Activated CD8-positive, alpha-beta T cell treated with anti-CD3 and anti-CD28 coated beads for 36 hours (primary cell): ENCODE results near the gene DNM2. TPM values are rescaled to one million over a fixed set of nuclear protein-coding genes. Genes with fewer than 3 reads are reported as not detected.
A peak's percentile ranks its signal among the peaks of the same experiment; 100 is the strongest.

Source experiments
- ATAC-seq: fragments of 200-7000 bp; cut with Tn5 transposase; one replicate; pipeline ENCODE4 v1.10.0; 2021; ENCODE audit warnings: mild to moderate bottlenecking, moderate library complexity
- CTCF ChIA-PET: fragments of 350-600 bp; sonication (Branson Sonifier 250); formaldehyde crosslinking; loops from one replicate; lab custom pipeline; 2021; ENCODE audit warnings: antibody characterized with exemption; lab: Charles Lee
- POLR2A ChIA-PET: fragments of 350-600 bp; sonication (Branson Sonifier 250); formaldehyde crosslinking; loops from one replicate; lab custom pipeline; 2021; ENCODE audit warnings: antibody characterized with exemption; lab: Charles Lee
- DNase-seq: peaks from one replicate; pipeline ENCODE4 v3.0.0-alpha.2; 2020
- H3K27ac Mint-ChIP-seq: one replicate; pipeline ENCODE4 v1.8.0; 2021; ENCODE audit warnings: mild to moderate bottlenecking, mixed read lengths
- H3K27me3 Mint-ChIP-seq: one replicate; pipeline ENCODE4 v1.8.0; 2021; ENCODE audit warnings: mixed read lengths
- H3K36me3 Mint-ChIP-seq: one replicate; pipeline ENCODE4 v1.8.0; 2021; ENCODE audit warnings: low read depth, mixed read lengths
- H3K4me1 Mint-ChIP-seq: one replicate; pipeline ENCODE4 v1.8.0; 2021; ENCODE audit warnings: low read depth, mixed read lengths
- H3K4me3 Mint-ChIP-seq: one replicate; pipeline ENCODE4 v1.8.0; 2021; ENCODE audit warnings: mild to moderate bottlenecking, moderate library complexity, mixed read lengths
- H3K9me3 Mint-ChIP-seq: one replicate; pipeline ENCODE4 v1.8.0; 2021; ENCODE audit warnings: mixed read lengths
- intact Hi-C: fragments of 100-400 bp; cut with micrococcal nuclease; formaldehyde crosslinking; loops from one replicate; pipeline ENCODE4 v1.10.0; 2022
- total RNA-seq, 2 experiments: library from RNA; stranded (reverse); gene quantifications; one replicate each; pipeline ENCODE4 v1.2.3, GENCODE V29; 2021
- TF ChIP-seq, protein P1 (sequence below): fragments of 200-600 bp; IDR thresholded peaks from one replicate; pipeline ENCODE4 v1.8.0; 2022; ENCODE audit warnings: antibody characterized with exemption, mild to moderate bottlenecking

The DNM2 gene
- total RNA-seq, 2 experiments from 2014 or later = 151 to 153 TPM

GRCh38 chr19:10839114-10840050 is 121.5 kb downstream of the DNM2 start:
- CTCF ChIA-PET = interaction anchor here (1.0 to 3.5 kb wide), 4 partner anchors 18 to 122 kb away, joined by 3 to 14 read pairs (median 6); no protein-coding TSS in a partner anchor
- no peak for DNase-seq
- TF ChIP-seq, protein P1, sequence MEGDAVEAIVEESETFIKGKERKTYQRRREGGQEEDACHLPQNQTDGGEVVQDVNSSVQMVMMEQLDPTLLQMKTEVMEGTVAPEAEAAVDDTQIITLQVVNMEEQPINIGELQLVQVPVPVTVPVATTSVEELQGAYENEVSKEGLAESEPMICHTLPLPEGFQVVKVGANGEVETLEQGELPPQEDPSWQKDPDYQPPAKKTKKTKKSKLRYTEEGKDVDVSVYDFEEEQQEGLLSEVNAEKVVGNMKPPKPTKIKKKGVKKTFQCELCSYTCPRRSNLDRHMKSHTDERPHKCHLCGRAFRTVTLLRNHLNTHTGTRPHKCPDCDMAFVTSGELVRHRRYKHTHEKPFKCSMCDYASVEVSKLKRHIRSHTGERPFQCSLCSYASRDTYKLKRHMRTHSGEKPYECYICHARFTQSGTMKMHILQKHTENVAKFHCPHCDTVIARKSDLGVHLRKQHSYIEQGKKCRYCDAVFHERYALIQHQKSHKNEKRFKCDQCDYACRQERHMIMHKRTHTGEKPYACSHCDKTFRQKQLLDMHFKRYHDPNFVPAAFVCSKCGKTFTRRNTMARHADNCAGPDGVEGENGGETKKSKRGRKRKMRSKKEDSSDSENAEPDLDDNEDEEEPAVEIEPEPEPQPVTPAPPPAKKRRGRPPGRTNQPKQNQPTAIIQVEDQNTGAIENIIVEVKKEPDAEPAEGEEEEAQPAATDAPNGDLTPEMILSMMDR = no peak
- H3K36me3 Mint-ChIP-seq = peaks cover 14% of the 10 kb centered on the region
- POLR2A ChIA-PET = interaction anchor here (1.2 kb wide), 1 partner anchor 13 kb away, joined by 3 read pairs; no protein-coding TSS in a partner anchor
- ATAC-seq = no peak
- no peaks in the 10 kb centered on the region for H3K27me3 Mint-ChIP-seq
- H3K4me1 Mint-ChIP-seq = peaks cover 16% of the 10 kb centered on the region
- no peak overlapping the region for H3K27ac Mint-ChIP-seq
- H3K4me3 Mint-ChIP-seq = no peak overlapping the region
- H3K9me3 Mint-ChIP-seq = peaks cover 10% of the 10 kb centered on the region
- intact Hi-C loops = no loop called here

DNA sequence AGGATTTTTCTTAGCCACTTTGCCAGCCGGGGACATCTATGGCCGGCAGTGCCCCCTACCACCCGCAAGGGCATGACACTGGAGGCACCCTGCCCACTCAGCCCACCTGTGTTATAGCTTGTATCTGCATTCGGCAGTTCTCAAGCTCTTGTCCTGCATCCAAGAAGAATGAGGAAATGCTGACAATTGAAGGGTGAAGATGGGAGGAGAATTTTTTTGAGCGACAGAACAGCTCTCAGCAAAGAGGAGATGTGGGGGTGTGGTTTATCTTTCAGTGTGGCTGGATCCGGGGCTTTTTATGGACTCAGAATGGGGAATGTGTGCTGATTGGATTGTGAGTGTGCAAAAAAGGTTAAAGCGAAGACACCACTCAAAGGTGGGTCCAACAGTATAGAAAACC is 124.9 kb downstream of the DNM2 start:
- ATAC-seq (no peak), DNase-seq (no peak)
- no peaks in the 10 kb centered on the region for H3K27me3 Mint-ChIP-seq
- ChIA-PET POLR2A (no interaction called here), CTCF (interaction anchor here (1.3 to 2.9 kb wide), 4 partner anchors 13 to 30 kb away, joined by 3 to 11 read pairs (median 5); no protein-coding TSS in a partner anchor)
- H3K27ac Mint-ChIP-seq = no peak overlapping the region
- TF ChIP-seq, protein P1 = no peak
- H3K36me3 Mint-ChIP-seq = peaks cover 3% of the 10 kb centered on the region
- H3K4me3 Mint-ChIP-seq = no peak overlapping the region
- H3K9me3 Mint-ChIP-seq = peaks cover 5% of the 10 kb centered on the region
- no peaks in the 10 kb centered on the region for H3K4me1 Mint-ChIP-seq
- intact Hi-C loops = no loop called here

DNA sequence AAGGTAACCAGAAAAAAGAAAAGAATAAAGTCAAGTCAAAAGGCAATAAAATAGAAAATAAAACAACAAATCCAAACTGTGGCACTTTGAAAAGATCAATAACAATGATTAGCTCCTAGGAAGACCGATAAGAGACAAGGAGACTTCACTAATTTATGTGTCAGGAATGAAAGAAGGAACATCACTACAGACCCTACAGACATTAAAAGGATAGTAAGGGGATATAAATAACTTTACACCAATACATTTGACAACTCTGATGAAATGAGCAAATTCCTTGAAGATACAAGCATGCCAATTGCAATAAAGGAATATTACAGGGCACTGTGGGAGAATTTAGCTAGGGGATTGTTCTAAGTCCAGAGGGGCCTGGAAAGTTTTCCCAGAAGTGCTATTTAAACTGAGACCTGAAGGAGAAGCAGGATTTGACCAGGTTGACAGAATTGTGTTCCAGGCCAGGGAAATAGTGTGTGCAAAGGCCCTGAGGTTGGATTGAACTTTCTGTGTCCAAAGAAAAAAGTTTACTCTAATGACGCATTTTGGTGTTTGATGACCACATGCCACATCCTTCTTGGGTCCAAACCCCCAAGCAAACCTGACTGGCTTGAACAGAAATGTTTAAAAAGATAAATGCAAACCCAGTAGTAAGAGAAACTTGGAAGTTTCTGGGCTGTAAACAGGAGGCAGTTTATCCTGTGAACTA is 128.8 kb downstream of the DNM2 start:
- H3K27ac Mint-ChIP-seq = no peak overlapping the region
- ChIA-PET POLR2A (no interaction called here), CTCF (interaction anchor here (0.6 to 4.6 kb wide), 7 partner anchors 10 to 266 kb away, joined by 3 to 34 read pairs (median 5); partner anchors contain the start of genes DNM2 and TMED1)
- no peak overlapping the region for H3K4me3 Mint-ChIP-seq
- peaks cover 3% of the 10 kb centered on the region for H3K36me3 Mint-ChIP-seq
- H3K27me3 Mint-ChIP-seq = no peaks in the 10 kb centered on the region
- ATAC-seq (no peak), DNase-seq (no peak)
- H3K4me1 Mint-ChIP-seq = peaks cover 8% of the 10 kb centered on the region
- TF ChIP-seq, protein P1 = no peak
- intact Hi-C loops = no loop called here
- peaks cover 5% of the 10 kb centered on the region for H3K9me3 Mint-ChIP-seq

GRCh38 chr19:10848230-10848856 is 130.5 kb downstream of the DNM2 start, which contains the start of gene C19orf38:
Gene C19orf38 (plus strand): TSS chr19:10848415. CDS start chr19:10848509, 94 bp downstream.
- H3K27me3 Mint-ChIP-seq = no peaks in the 10 kb centered on the region
- H3K9me3 Mint-ChIP-seq = peaks cover 5% of the 10 kb centered on the region
- H3K27ac Mint-ChIP-seq = peak within 1 kb of the TSS; percentile 75
- H3K4me1 Mint-ChIP-seq = peaks cover 8% of the 10 kb centered on the region
- POLR2A ChIA-PET = no interaction called here
- ATAC-seq = peak; percentile 64
- CTCF ChIA-PET = interaction anchor here (1.1 to 4.6 kb wide), 3 partner anchors 12 to 149 kb away, joined by 4 to 34 read pairs (median 4); no protein-coding TSS in a partner anchor
- peak; percentile 26 for DNase-seq
- TF ChIP-seq, protein P1 = no peak
- peaks cover 3% of the 10 kb centered on the region for H3K36me3 Mint-ChIP-seq
- H3K4me3 Mint-ChIP-seq = peak within 1 kb of the TSS; percentile 60
- intact Hi-C loops = no loop called here
